Measurements from ENCODE around the gene NAGK. TPM values are rescaled to one million over a fixed set of nuclear protein-coding genes. Genes with fewer than 3 reads are reported as not detected.
"Not testable (repeated sequence)": the region's sequence is repeated elsewhere in the genome, so short reads cannot be mapped to it uniquely, and the experiment has no call there.

Gene NAGK
- total RNA-seq, 2 experiments from 2014 or later, result 33.6 to 38.7 TPM

DNA sequence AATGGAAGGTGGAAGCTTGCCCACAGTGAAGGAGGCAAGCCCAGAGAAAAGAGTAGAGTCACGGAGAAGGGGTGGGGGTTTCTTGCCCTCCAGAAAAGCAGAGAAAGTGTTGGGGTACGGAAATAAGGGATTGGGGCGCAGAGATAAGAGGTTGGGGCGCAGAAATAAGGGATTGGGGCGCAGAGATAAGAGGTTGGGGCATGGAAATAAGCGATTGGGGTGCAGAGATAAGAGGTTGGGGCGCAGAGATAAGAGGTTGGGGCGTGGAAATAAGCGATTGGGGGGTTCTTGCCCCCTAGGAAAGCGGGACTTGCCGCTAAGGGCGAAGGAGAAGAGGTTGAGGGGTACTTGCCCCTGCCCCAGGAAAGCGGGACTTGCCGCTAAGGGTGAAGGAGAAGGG lies 21.0 kb downstream of the NAGK start:
- H3K27me3 Mint-ChIP-seq; POLR2A ChIA-PET; H3K27ac Mint-ChIP-seq; CTCF ChIA-PET; H3K9me3 Mint-ChIP-seq; H3K4me1 Mint-ChIP-seq (ENCODE audit: low read depth); H3K4me3 Mint-ChIP-seq; ATAC-seq; DNase-seq; H3K36me3 Mint-ChIP-seq (ENCODE audit: low read depth); intact Hi-C loops (cut with micrococcal nuclease): not testable (repeated sequence)

DNA sequence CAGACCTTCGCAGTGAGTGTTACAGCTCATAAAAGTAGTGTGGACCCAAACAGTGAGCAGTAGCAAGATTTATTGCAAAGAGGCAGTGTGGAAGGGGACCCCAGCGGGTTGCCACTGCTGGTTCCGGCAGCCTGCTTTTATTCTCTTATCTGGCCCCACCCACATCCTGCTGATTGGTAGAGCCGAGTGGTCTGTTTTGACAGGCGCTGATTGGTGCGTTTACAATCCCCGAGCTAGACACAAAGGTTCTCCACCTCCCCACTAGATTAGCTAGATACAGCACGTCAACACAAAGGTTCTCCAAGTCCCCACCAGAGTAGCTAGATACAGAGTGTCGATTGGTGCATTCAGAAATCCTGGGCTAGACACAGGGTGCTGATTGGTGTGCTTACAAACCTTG lies 23.4 kb downstream of the NAGK start:
- DNase-seq; H3K27ac Mint-ChIP-seq; H3K36me3 Mint-ChIP-seq (ENCODE audit: low read depth); H3K4me3 Mint-ChIP-seq; ATAC-seq; POLR2A ChIA-PET; H3K9me3 Mint-ChIP-seq; H3K27me3 Mint-ChIP-seq; intact Hi-C loops (cut with micrococcal nuclease); H3K4me1 Mint-ChIP-seq (ENCODE audit: low read depth): not testable (repeated sequence)
- CTCF ChIA-PET, result interaction anchor here (2.4 kb wide), 1 partner anchor 9 kb away, joined by 8 read pairs; no protein-coding TSS in a partner anchor

DNA sequence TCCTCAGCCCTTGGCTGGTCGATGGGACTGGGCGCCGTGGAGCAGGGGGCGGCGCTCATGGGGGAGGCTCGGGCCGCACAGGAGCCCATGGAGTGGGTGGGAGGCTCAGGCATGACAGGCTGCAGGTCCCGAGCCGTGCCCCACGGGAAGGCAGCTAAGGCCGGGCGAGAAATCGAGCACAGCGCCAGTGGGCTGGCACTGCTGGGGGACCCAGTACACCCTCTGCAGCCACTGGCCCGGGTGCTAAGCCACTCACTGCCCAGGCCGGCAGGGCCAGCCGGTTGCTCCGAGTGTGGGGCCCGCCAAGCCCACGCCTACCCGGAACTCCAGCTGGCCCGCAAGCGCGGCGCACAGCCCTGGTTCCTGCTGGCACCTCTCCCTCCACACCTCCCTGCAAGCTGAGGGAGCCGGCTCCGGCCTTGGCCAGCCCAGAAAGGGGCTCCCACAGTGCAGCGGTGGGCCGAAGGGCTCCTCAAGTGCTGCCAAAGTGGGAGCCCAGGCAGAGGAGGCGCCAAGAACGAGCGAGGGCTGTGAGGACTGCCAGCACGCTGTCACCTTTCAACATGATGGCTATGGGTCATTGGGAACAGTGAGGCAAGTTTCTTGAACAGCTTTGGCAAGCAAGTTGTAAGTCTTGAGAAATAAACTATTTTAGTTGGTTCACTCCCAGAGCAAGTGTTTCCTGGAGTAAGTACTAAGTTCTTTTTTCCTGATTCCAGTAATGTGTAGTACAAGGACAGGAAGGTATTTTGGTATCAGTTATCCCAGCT lies 24.2 kb downstream of the NAGK start:
- POLR2A ChIA-PET; intact Hi-C loops (cut with micrococcal nuclease); H3K27ac Mint-ChIP-seq; H3K4me1 Mint-ChIP-seq (ENCODE audit: low read depth); H3K9me3 Mint-ChIP-seq; H3K4me3 Mint-ChIP-seq; H3K27me3 Mint-ChIP-seq; H3K36me3 Mint-ChIP-seq (ENCODE audit: low read depth); ATAC-seq; DNase-seq: not testable (repeated sequence)
- CTCF ChIA-PET, result interaction anchor here (2.4 kb wide), 1 partner anchor 8 kb away, joined by 8 read pairs; no protein-coding TSS in a partner anchor

DNA sequence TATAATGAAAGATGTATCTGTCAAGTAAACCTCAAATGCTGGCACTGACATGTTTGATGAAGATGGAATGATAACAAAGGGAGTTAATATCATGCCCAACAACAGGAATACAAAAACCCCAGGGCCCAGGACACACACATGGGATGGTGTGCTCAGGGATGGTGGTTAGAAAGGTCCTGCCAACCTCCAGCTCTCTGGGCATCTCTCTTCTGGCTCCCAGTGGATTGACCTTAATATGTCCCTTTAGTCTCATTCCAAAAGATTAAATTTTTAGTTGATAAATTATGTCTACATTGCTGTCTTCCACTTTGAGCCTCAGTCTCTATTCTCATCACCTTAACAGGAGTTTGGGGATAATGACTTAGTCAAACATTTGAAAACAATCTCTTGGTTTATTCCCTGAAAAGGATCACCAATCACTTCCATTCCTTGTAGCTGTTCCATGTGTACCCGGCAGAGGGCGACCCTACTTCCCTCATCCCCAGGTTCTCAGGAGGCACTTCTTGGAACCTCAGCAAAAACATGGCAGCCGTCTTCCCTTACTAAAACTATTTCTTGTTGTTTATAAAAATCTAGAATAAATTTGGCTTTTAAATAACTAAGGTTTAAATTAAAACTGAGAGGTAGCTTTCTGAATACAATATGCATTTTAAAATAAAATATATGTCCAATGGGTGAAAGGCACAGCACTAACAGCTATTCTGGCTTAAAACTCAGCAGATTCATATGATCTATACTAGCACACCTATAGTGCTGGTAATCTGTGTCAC lies 31.9 kb downstream of the NAGK start:
- peaks cover 5% of the 10 kb centered on the region for H3K27me3 Mint-ChIP-seq
- intact Hi-C loops (cut with micrococcal nuclease), result no loop called here
- peak; percentile 64 for DNase-seq
- no peak overlapping the region for H3K27ac Mint-ChIP-seq
- ChIA-PET POLR2A (interaction anchor here (0.8 kb wide), 1 partner anchor 30 kb away, joined by 3 read pairs; the partner anchor contains the start of genes MCEE and MPHOSPH10), CTCF (interaction anchor here (0.7 to 5.5 kb wide), 31 partner anchors 9 to 410 kb away, joined by 3 to 71 read pairs (median 4); partner anchors contain the start of genes MCEE, MPHOSPH10 and NAGK)
- H3K4me3 Mint-ChIP-seq, result no peak overlapping the region
- ATAC-seq, result peak; percentile 74
- no peaks in the 10 kb centered on the region for H3K36me3 Mint-ChIP-seq (ENCODE audit: low read depth)
- TF ChIP-seq, protein P1, sequence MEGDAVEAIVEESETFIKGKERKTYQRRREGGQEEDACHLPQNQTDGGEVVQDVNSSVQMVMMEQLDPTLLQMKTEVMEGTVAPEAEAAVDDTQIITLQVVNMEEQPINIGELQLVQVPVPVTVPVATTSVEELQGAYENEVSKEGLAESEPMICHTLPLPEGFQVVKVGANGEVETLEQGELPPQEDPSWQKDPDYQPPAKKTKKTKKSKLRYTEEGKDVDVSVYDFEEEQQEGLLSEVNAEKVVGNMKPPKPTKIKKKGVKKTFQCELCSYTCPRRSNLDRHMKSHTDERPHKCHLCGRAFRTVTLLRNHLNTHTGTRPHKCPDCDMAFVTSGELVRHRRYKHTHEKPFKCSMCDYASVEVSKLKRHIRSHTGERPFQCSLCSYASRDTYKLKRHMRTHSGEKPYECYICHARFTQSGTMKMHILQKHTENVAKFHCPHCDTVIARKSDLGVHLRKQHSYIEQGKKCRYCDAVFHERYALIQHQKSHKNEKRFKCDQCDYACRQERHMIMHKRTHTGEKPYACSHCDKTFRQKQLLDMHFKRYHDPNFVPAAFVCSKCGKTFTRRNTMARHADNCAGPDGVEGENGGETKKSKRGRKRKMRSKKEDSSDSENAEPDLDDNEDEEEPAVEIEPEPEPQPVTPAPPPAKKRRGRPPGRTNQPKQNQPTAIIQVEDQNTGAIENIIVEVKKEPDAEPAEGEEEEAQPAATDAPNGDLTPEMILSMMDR (IDR thresholded peaks at IDR 0.05), result peak; percentile 69
- peaks cover under 1% of the 10 kb centered on the region for H3K9me3 Mint-ChIP-seq
- no peaks in the 10 kb centered on the region for H3K4me1 Mint-ChIP-seq (ENCODE audit: low read depth)

DNA sequence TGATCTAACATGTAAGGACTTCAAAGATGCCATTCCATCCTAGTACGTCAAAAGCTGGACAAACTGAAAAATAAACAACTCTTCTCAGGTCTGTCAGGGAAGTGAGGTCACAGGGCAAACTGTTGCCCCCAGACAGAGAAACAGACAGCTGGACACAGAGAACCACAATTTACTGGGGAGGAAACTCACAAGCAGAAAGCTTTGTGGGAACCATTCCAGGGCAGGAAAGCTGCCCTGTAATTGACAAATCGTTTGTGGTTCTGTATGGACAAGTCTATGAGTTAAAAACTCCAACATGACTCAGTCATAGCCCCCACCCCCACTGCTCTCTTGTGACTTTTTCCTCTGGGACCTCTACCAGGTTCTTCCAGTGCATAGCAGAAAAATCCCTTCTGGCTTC lies 33.2 kb downstream of the NAGK start:
- ChIA-PET CTCF (interaction anchor here (1.2 to 5.5 kb wide), 10 partner anchors 9 to 409 kb away, joined by 3 to 71 read pairs (median 6); partner anchors contain the start of gene NAGK), POLR2A (no interaction called here)
- H3K4me1 Mint-ChIP-seq (ENCODE audit: low read depth), result no peaks in the 10 kb centered on the region
- TF ChIP-seq, protein P1 (IDR thresholded peaks at IDR 0.05), result no peak
- peaks cover 1% of the 10 kb centered on the region for H3K9me3 Mint-ChIP-seq
- intact Hi-C loops (cut with micrococcal nuclease), result no loop called here
- H3K27ac Mint-ChIP-seq, result no peak overlapping the region
- peaks cover 5% of the 10 kb centered on the region for H3K27me3 Mint-ChIP-seq
- H3K4me3 Mint-ChIP-seq, result no peak overlapping the region
- no peaks in the 10 kb centered on the region for H3K36me3 Mint-ChIP-seq (ENCODE audit: low read depth)
- no peak for DNase-seq
- ATAC-seq, result no peak

DNA sequence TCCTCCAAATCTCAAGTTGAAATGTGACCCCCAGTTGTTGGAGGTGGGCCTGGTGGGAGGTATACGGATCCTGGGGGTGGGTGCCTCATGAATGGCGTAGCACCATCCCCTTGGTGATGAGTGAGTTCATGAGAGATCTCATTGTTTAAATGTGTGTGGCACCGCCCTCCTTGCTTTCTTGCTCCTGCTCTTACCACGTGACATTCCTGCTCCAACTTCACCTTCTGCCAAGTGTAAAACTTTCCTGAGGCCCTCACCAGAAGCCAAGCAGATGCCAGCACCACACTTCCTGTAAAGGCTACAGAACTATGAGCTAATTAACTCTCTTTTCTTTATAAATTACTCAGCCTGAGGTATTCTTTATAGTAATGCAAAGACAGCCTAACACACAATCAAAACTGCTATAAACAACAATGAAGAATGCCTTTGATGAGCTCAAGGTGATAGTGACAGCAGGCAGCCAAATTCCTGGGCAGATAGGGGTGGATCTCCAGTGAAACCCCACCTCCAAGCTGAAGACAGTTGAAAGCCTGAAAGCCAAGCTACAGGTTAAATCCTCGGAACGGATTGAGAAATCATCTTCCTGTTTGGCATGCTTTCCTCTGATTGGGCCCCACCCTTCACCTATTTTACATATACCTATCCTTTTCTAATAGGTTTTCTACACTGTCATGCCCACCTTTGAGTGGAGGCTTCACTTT lies 34.7 kb downstream of the NAGK start:
- no peak for ATAC-seq
- Mint-ChIP-seq H3K9me3 (peaks cover 1% of the 10 kb centered on the region), H3K4me1 (ENCODE audit: low read depth) (no peaks in the 10 kb centered on the region), H3K27me3 (peaks cover 3% of the 10 kb centered on the region), H3K27ac (no peak overlapping the region), H3K4me3 (no peak overlapping the region), H3K36me3 (ENCODE audit: low read depth) (no peaks in the 10 kb centered on the region)
- no peak for DNase-seq
- TF ChIP-seq, protein P1 (IDR thresholded peaks at IDR 0.05), result no peak
- ChIA-PET CTCF (interaction anchor here (3.5 to 5.5 kb wide), 2 partner anchors 7 to 33 kb away, joined by 31 to 71 read pairs; partner anchors contain the start of gene NAGK), POLR2A (no interaction called here)
- intact Hi-C loops (cut with micrococcal nuclease), result no loop called here
